Mesenchymal stem cell (in vitro differentiated cells and primary cell): ENCODE results near the gene SIX5.

Source experiments
- DNase-seq: peaks from one replicate; pipeline ENCODE4 v3.0.0-alpha.2; 2013
- H2AFZ ChIP-seq: one replicate; pipeline ENCODE4 v1.6.1; 2013; ENCODE audit warnings: low read depth, mild to moderate bottlenecking, control low read depth, inconsistent platforms, low read length, moderate library complexity
- H2AK5ac ChIP-seq: 2 replicates; pipeline ENCODE4 v1.6.1; 2013; ENCODE audit warnings: low read length, moderate library complexity, mild to moderate bottlenecking, inconsistent platforms; ENCODE audit not compliant: severe bottlenecking
- H2BK120ac ChIP-seq: one replicate; pipeline ENCODE4 v1.6.1; 2013; ENCODE audit warnings: low read depth, mild to moderate bottlenecking, inconsistent platforms, low read length, moderate library complexity
- H2BK12ac ChIP-seq, 2 experiments: one replicate each; pipeline ENCODE4 v1.6.1; 2013; ENCODE audit warnings: inconsistent platforms in 2 of 2, low read length in 2 of 2, mild to moderate bottlenecking in 2 of 2, moderate library complexity in 2 of 2, control low read depth in 1 of 2
- H2BK15ac ChIP-seq: one replicate; pipeline ENCODE4 v1.6.1; 2013; ENCODE audit warnings: mild to moderate bottlenecking, low read depth, inconsistent platforms; ENCODE audit not compliant: poor library complexity, severe bottlenecking
- H2BK5ac ChIP-seq: 2 replicates; pipeline ENCODE4 v1.6.1; 2013; ENCODE audit warnings: low read depth, mild to moderate bottlenecking, low read length, control low read depth, inconsistent platforms; ENCODE audit not compliant: poor library complexity, severe bottlenecking
- H3K14ac ChIP-seq, 2 experiments: one replicate each; pipeline ENCODE4 v1.6.1; 2013; ENCODE audit warnings: inconsistent platforms in 2 of 2, low read length in 2 of 2, control low read depth in 1 of 2, mild to moderate bottlenecking in 1 of 2, moderate library complexity in 1 of 2
- H3K18ac ChIP-seq, 2 experiments: one replicate each; pipeline ENCODE4 v1.6.1; 2013; ENCODE audit warnings: inconsistent platforms in 2 of 2, low read length in 2 of 2, control low read depth in 1 of 2, low read depth in 1 of 2, mild to moderate bottlenecking in 1 of 2
- H3K23ac ChIP-seq, 2 experiments: one replicate each; pipeline ENCODE4 v1.6.1; 2013; ENCODE audit warnings: inconsistent platforms in 2 of 2, low read length in 2 of 2, mild to moderate bottlenecking in 2 of 2, moderate library complexity in 2 of 2, control low read depth in 1 of 2
- H3K27ac ChIP-seq: 2 replicates; pipeline ENCODE4 v1.5.1; 2013; ENCODE audit warnings: mild to moderate bottlenecking, moderate library complexity, low read length, control low read depth, inconsistent platforms; ENCODE audit not compliant: poor library complexity, severe bottlenecking
- H3K27me3 ChIP-seq, 2 experiments: 2 replicates each; pipeline versions ENCODE4 v1.6.1 to v1.7.0; 2013; ENCODE audit warnings: low read length in 2 of 2, mild to moderate bottlenecking in 2 of 2, moderate library complexity in 2 of 2, control low read depth in 1 of 2, inconsistent platforms in 1 of 2; ENCODE audit not compliant: control insufficient read depth in 1 of 2, insufficient read depth in 1 of 2
- H3K36me3 ChIP-seq, 2 experiments: 2 replicates each; pipeline versions ENCODE4 v1.6.1 to v1.7.0; 2013; ENCODE audit warnings: low read length in 2 of 2, control low read depth in 1 of 2, inconsistent platforms in 1 of 2, low read depth in 1 of 2, mild to moderate bottlenecking in 1 of 2; ENCODE audit not compliant: insufficient read depth in 2 of 2, control insufficient read depth in 1 of 2
- H3K4ac ChIP-seq, 2 experiments: one replicate each; pipeline ENCODE4 v1.6.1; 2013; ENCODE audit warnings: inconsistent platforms in 2 of 2, low read length in 2 of 2, mild to moderate bottlenecking in 2 of 2, moderate library complexity in 2 of 2, control low read depth in 1 of 2, low read depth in 1 of 2
- H3K4me1 ChIP-seq: 2 replicates; pipeline ENCODE4 v1.6.1; 2013; ENCODE audit warnings: low read depth, low read length, control low read depth; ENCODE audit not compliant: control insufficient read depth, insufficient read depth
- H3K4me2 ChIP-seq: 2 replicates; pipeline ENCODE4 v1.6.1; 2013; ENCODE audit warnings: low read length, mild to moderate bottlenecking, inconsistent platforms; ENCODE audit not compliant: poor library complexity, severe bottlenecking
- H3K4me3 ChIP-seq, 2 experiments: 2 replicates each; pipeline versions ENCODE4 v1.5.1 to v1.7.0; 2013; ENCODE audit warnings: low read length in 2 of 2, mild to moderate bottlenecking in 2 of 2, control low read depth in 1 of 2, low read depth in 1 of 2; ENCODE audit not compliant: insufficient read depth in 1 of 2
- H3K79me1 ChIP-seq: replicated peaks from 2 replicates; pipeline ENCODE4 v1.6.1; 2013; ENCODE audit warnings: mild to moderate bottlenecking, control low read depth, low read length, inconsistent platforms; ENCODE audit not compliant: poor library complexity, severe bottlenecking
- H3K9ac ChIP-seq: 2 replicates; pipeline ENCODE4 v1.7.0; 2013; ENCODE audit warnings: mild to moderate bottlenecking, low read length, moderate library complexity
- H3K9me3 ChIP-seq: 2 replicates; pipeline ENCODE4 v1.7.0; 2013; ENCODE audit warnings: mild to moderate bottlenecking, low read length; ENCODE audit not compliant: control insufficient read depth
- H4K8ac ChIP-seq: one replicate; pipeline ENCODE4 v1.6.1; 2013; ENCODE audit warnings: inconsistent platforms, mild to moderate bottlenecking, low read length, moderate library complexity
- H4K91ac ChIP-seq: one replicate; pipeline ENCODE4 v1.6.1; 2013; ENCODE audit warnings: mild to moderate bottlenecking, low read length, inconsistent platforms
- WGBS: methylation state at CpG from one replicate; pipeline ENCODE4 v1.1.7; 2013; ENCODE audit warnings: mixed read lengths; 5-methylcytosine and 5-hydroxymethylcytosine counted together

The SIX5 gene

GRCh38 chr19:45757695-45758094, 11.4 kb downstream of the SIX5 start:
- DNase-seq: no peak
- Histone ChIP-seq H3K4ac (no peak overlapping the region), H3K27me3 (peaks cover 4 to 9% of the 10 kb centered on the region in 2 experiments), H3K4me3 (no peak overlapping the region), H3K79me1 (no peaks in the 10 kb centered on the region), H2AK5ac (no peak overlapping the region), H3K23ac (no peak overlapping the region), H3K14ac (no peak overlapping the region), H2BK5ac (no peak overlapping the region), H2AFZ (no peak overlapping the region), H3K4me1 (peaks cover 4% of the 10 kb centered on the region), H3K36me3 (peaks cover 0 to 3% of the 10 kb centered on the region in 2 experiments), H3K27ac (no peak overlapping the region), H4K8ac (no peak overlapping the region), H3K4me2 (no peak overlapping the region), H3K9me3 (no peaks in the 10 kb centered on the region), H2BK12ac (no peak overlapping the region), H3K18ac (no peak overlapping the region), H3K9ac (no peak overlapping the region), H4K91ac (no peak overlapping the region), H2BK15ac (no peak overlapping the region), H2BK120ac (no peak overlapping the region)
- 85% methylated on average over 9 of the region's 9 CpGs for WGBS

GRCh38 chr19:45754323-45754722, 14.7 kb downstream of the SIX5 start:
- H2BK15ac ChIP-seq: no peak overlapping the region
- no peak overlapping the region for H4K8ac ChIP-seq

GRCh38 chr19:45753548-45753947, 15.5 kb downstream of the SIX5 start:
- Histone ChIP-seq H2BK15ac (no peak overlapping the region), H2BK120ac (no peak overlapping the region), H3K4me3 (no peak overlapping the region), H2BK5ac (no peak overlapping the region), H3K14ac (peak overlapping the region in 1 of 2 experiments; percentile 26), H3K9ac (no peak overlapping the region), H4K8ac (no peak overlapping the region), H2BK12ac (no peak overlapping the region), H3K36me3 (no peaks in the 10 kb centered on the region), H3K23ac (no peak overlapping the region), H3K79me1 (no peaks in the 10 kb centered on the region), H4K91ac (no peak overlapping the region), H3K4ac (no peak overlapping the region), H3K27ac (no peak overlapping the region), H3K9me3 (no peaks in the 10 kb centered on the region), H3K4me1 (peaks cover 4% of the 10 kb centered on the region), H3K4me2 (no peak overlapping the region), H2AK5ac (no peak overlapping the region), H2AFZ (peak overlapping the region; percentile 15), H3K18ac (peak overlapping the region in 1 of 2 experiments; percentile 30), H3K27me3 (peaks cover 0 to 4% of the 10 kb centered on the region in 2 experiments)
- WGBS: 63% methylated on average over 6 of the region's 6 CpGs
- DNase-seq: no peak

More at GRCh38 chr19:45754323-45754722, 14.7 kb downstream of the SIX5 start:
- no peaks in the 10 kb centered on the region for H3K79me1 ChIP-seq
- no peak overlapping the region for H2AK5ac ChIP-seq
- H3K27ac ChIP-seq: no peak overlapping the region
- H3K27me3 ChIP-seq: peaks cover 0 to 4% of the 10 kb centered on the region in 2 experiments
- 96% methylated on average over 8 of the region's 8 CpGs for WGBS
- H2BK120ac ChIP-seq: no peak overlapping the region
- H3K14ac ChIP-seq: no peak overlapping the region
- H2BK5ac ChIP-seq: no peak overlapping the region
- no peak overlapping the region for H3K4me2 ChIP-seq
- H3K4ac ChIP-seq: no peak overlapping the region
- peaks cover 4% of the 10 kb centered on the region for H3K4me1 ChIP-seq
- no peak overlapping the region for H2AFZ ChIP-seq
- DNase-seq: no peak
- no peaks in the 10 kb centered on the region for H3K9me3 ChIP-seq
- no peak overlapping the region for H3K18ac ChIP-seq
- H3K23ac ChIP-seq: no peak overlapping the region
- H2BK12ac ChIP-seq: no peak overlapping the region
- H3K4me3 ChIP-seq: no peak overlapping the region
- H4K91ac ChIP-seq: no peak overlapping the region
- H3K9ac ChIP-seq: no peak overlapping the region
- no peaks in the 10 kb centered on the region for H3K36me3 ChIP-seq

- WGBS: 90% methylated on average over 6 of the region's 12 CpGs
- H3K36me3 ChIP-seq: no peaks in the 10 kb centered on the region
- no peak overlapping the region for H2BK5ac ChIP-seq
These were observed 16.4 kb downstream of the SIX5 start for GRCh38 chr19:45752639-45753038.

More at GRCh38 chr19:45752639-45753038, 16.4 kb downstream of the SIX5 start:
- Histone ChIP-seq H3K27me3 (peaks cover 0 to 4% of the 10 kb centered on the region in 2 experiments), H2BK120ac (no peak overlapping the region), H3K23ac (no peak overlapping the region), H3K9ac (no peak overlapping the region), H3K4me1 (peaks cover 4% of the 10 kb centered on the region), H3K4me2 (no peak overlapping the region), H4K8ac (no peak overlapping the region), H3K4ac (no peak overlapping the region), H2AFZ (no peak overlapping the region), H3K79me1 (no peaks in the 10 kb centered on the region), H3K14ac (no peak overlapping the region), H2AK5ac (no peak overlapping the region), H4K91ac (no peak overlapping the region), H2BK12ac (no peak overlapping the region), H2BK15ac (no peak overlapping the region), H3K27ac (no peak overlapping the region), H3K18ac (no peak overlapping the region), H3K9me3 (no peaks in the 10 kb centered on the region), H3K4me3 (no peak overlapping the region)
- DNase-seq: no peak
